ENCODE results near the gene ANKRD11. TPM values are rescaled to one million over a fixed set of nuclear protein-coding genes. Genes with fewer than 3 reads are reported as not detected.

Gene ANKRD11
- total RNA-seq, 1 donor = 97.4 TPM

DNA sequence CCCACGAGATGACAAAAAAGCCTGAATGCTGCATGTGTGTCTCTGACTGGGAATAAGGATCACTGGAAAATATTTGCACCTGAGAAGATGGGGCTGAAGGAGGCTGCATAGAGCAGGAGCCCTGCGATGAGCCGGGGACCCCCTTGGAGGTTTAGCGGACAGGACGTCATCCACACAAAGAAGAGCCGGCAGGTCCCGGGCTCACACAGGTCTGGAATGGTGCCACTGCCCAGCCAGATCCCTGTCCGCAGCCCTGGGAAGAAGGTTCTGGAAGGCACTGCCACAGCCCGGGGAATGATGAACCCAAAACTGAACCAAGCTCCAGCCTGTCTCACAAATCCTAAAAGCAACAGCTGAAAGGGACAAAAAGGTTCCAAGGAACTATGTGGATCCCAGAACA is 101.8 kb downstream of the ANKRD11 start:
- H4K20me1 ChIP-seq (ENCODE audit: insufficient read depth, low read length) = peaks cover 73% of the 10 kb centered on the region
- H3K27ac ChIP-seq (ENCODE audit: low read depth, low read length) = no peak overlapping the region
- no peaks in the 10 kb centered on the region for H3K4me1 ChIP-seq (ENCODE audit: insufficient read depth, low read length)
- peak; percentile 43 for DNase-seq (ENCODE audit: insufficient read length, low spot score, missing footprints)
- H3K9me3 ChIP-seq (ENCODE audit: low read depth, low read length) = no peaks in the 10 kb centered on the region
- H3K4me2 ChIP-seq (ENCODE audit: insufficient read depth, low read length) = no peak overlapping the region
- no peak overlapping the region for H2AFZ ChIP-seq (ENCODE audit: low read length)
- no peaks in the 10 kb centered on the region for H3K27me3 ChIP-seq (ENCODE audit: insufficient read depth, low read length)
- peaks cover 4% of the 10 kb centered on the region for H3K36me3 ChIP-seq (ENCODE audit: insufficient read depth, low read length)
- no peak overlapping the region for H3K4me3 ChIP-seq (ENCODE audit: insufficient read depth, low read length)
- peaks cover 92% of the 10 kb centered on the region for H3K79me2 ChIP-seq (ENCODE audit: insufficient read depth, low read length)
- TF ChIP-seq, protein P1, sequence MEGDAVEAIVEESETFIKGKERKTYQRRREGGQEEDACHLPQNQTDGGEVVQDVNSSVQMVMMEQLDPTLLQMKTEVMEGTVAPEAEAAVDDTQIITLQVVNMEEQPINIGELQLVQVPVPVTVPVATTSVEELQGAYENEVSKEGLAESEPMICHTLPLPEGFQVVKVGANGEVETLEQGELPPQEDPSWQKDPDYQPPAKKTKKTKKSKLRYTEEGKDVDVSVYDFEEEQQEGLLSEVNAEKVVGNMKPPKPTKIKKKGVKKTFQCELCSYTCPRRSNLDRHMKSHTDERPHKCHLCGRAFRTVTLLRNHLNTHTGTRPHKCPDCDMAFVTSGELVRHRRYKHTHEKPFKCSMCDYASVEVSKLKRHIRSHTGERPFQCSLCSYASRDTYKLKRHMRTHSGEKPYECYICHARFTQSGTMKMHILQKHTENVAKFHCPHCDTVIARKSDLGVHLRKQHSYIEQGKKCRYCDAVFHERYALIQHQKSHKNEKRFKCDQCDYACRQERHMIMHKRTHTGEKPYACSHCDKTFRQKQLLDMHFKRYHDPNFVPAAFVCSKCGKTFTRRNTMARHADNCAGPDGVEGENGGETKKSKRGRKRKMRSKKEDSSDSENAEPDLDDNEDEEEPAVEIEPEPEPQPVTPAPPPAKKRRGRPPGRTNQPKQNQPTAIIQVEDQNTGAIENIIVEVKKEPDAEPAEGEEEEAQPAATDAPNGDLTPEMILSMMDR (IDR thresholded peaks at IDR 0.05; ENCODE audit: extremely low read depth, low read depth, low read length) = no peak

DNA sequence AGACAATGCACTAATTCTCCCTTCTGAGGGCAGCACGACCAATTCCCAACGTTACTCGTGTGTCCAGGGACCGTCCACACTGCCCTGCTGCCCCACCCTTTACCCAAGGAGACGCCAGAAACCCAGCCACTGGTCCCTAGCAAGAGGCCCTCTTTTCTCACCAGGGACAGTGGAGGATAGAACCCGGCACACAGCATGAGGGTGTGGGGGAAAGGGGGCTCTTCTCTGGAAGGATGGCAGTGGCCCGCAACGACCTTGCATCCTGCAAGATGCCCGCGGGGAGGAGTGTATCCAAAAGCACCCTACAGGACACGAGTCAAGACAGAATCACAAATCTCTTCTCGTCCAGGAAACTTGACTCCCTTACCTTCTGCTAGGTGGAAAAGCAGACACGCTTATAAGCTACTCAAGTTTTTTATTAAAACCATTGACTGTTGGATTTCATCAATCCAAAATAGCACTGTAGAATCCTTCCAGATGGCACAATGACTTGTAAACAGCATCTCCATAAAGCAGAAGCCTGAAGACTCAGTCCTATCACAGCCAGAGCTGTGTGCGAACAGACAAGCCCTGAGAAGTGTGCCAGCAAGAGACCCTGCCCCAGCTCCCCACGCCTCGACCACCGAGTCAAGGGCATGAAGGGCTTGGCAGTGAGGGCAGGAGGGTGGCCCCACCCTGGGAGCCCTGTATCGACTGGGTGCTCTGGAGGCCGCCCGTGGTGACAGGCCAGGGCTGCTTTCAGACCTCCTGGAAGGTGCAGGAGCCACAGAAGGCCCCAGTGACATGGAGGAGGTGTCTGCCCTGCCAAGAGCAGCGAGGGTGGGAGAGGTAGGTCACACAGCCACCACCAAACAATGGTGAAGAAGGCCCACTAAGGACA is 103.8 kb downstream of the ANKRD11 start:
- Histone ChIP-seq H3K79me2 (ENCODE audit: insufficient read depth, low read length) (peaks cover 94% of the 10 kb centered on the region), H3K4me1 (ENCODE audit: insufficient read depth, low read length) (no peaks in the 10 kb centered on the region), H4K20me1 (ENCODE audit: insufficient read depth, low read length) (peaks cover 78% of the 10 kb centered on the region), H3K36me3 (ENCODE audit: insufficient read depth, low read length) (peaks cover 4% of the 10 kb centered on the region), H3K9me3 (ENCODE audit: low read depth, low read length) (no peaks in the 10 kb centered on the region), H3K4me3 (ENCODE audit: insufficient read depth, low read length) (no peak overlapping the region), H3K27ac (ENCODE audit: low read depth, low read length) (no peak overlapping the region), H3K4me2 (ENCODE audit: insufficient read depth, low read length) (no peak overlapping the region), H3K27me3 (ENCODE audit: insufficient read depth, low read length) (no peaks in the 10 kb centered on the region), H2AFZ (ENCODE audit: low read length) (no peak overlapping the region)
- TF ChIP-seq, protein P1 (IDR thresholded peaks at IDR 0.05; ENCODE audit: extremely low read depth, low read depth, low read length) = no peak
- no peak for DNase-seq (ENCODE audit: insufficient read length, low spot score, missing footprints)

DNA sequence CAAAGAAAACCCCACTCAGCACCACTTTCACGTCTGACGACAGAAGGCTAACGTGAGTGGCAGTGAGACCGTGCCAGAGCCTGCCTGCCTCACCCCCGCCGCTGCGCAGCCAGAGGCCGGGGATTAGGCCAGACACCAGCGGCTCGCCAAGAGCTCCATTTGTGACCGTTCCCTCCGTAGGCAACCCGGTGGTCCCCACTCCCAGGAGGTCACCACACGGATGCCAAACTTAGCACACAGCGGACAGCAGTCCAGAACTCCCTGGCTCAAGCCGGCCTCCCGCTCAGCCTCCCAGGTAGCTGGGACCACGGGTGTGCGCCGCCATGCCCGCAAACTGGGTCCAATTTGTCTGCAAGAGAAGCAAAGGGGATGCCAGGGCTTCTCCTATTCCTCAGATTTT is 104.6 kb downstream of the ANKRD11 start:
- H3K27me3 ChIP-seq (ENCODE audit: insufficient read depth, low read length) = no peaks in the 10 kb centered on the region
- H3K36me3 ChIP-seq (ENCODE audit: insufficient read depth, low read length) = peaks cover 4% of the 10 kb centered on the region
- no peaks in the 10 kb centered on the region for H3K9me3 ChIP-seq (ENCODE audit: low read depth, low read length)
- no peak overlapping the region for H2AFZ ChIP-seq (ENCODE audit: low read length)
- peaks cover 81% of the 10 kb centered on the region for H4K20me1 ChIP-seq (ENCODE audit: insufficient read depth, low read length)
- H3K4me2 ChIP-seq (ENCODE audit: insufficient read depth, low read length) = no peak overlapping the region
- no peak overlapping the region for H3K4me3 ChIP-seq (ENCODE audit: insufficient read depth, low read length)
- TF ChIP-seq, protein P1 (IDR thresholded peaks at IDR 0.05; ENCODE audit: extremely low read depth, low read depth, low read length) = no peak
- no peak for DNase-seq (ENCODE audit: insufficient read length, low spot score, missing footprints)
- H3K27ac ChIP-seq (ENCODE audit: low read depth, low read length) = no peak overlapping the region
- H3K79me2 ChIP-seq (ENCODE audit: insufficient read depth, low read length) = peaks cover 96% of the 10 kb centered on the region
- H3K4me1 ChIP-seq (ENCODE audit: insufficient read depth, low read length) = no peaks in the 10 kb centered on the region

DNA sequence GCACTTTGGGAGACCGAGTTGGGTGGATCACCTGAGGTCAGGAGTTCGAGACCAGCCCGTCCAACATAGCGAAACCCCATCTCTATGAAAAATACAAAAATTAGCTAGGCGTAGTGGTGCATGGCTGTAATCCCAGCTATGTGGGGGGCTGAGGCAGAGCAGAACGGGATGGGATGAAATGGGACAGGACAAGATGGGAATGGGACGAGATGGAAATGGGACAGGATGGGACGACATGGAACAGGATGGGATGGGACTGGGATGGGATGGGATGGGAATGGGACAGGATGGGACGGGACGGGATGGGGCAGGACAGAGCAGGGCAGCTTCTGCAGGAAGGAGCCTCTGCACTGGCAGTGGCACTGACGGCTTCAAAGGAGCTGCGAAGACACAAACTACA is 106.1 kb downstream of the ANKRD11 start:
- no peak for DNase-seq (ENCODE audit: insufficient read length, low spot score, missing footprints)
- H3K4me3 ChIP-seq (ENCODE audit: insufficient read depth, low read length) = no peak overlapping the region
- no peak overlapping the region for H3K4me2 ChIP-seq (ENCODE audit: insufficient read depth, low read length)
- H3K4me1 ChIP-seq (ENCODE audit: insufficient read depth, low read length) = no peaks in the 10 kb centered on the region
- H2AFZ ChIP-seq (ENCODE audit: low read length) = no peak overlapping the region
- peaks cover 98% of the 10 kb centered on the region for H3K79me2 ChIP-seq (ENCODE audit: insufficient read depth, low read length)
- no peaks in the 10 kb centered on the region for H3K36me3 ChIP-seq (ENCODE audit: insufficient read depth, low read length)
- H3K27me3 ChIP-seq (ENCODE audit: insufficient read depth, low read length) = no peaks in the 10 kb centered on the region
- H3K9me3 ChIP-seq (ENCODE audit: low read depth, low read length) = no peaks in the 10 kb centered on the region
- peak overlapping the region; percentile 37 for H3K27ac ChIP-seq (ENCODE audit: low read depth, low read length)
- TF ChIP-seq, protein P1 (IDR thresholded peaks at IDR 0.05; ENCODE audit: extremely low read depth, low read depth, low read length) = no peak
- H4K20me1 ChIP-seq (ENCODE audit: insufficient read depth, low read length) = peaks cover 84% of the 10 kb centered on the region
